GM18507 (cell line): ENCODE data around the gene ATG4D.

Experiments used
- DNase-seq: peaks from one replicate; pipeline ENCODE4 v3.0.0; 2011; ENCODE audit warnings: low read depth; ENCODE audit not compliant: insufficient read length; ENCODE audit errors: extremely low spot score
- FAIRE-seq: peaks from 2 replicates; lab custom pipeline; 2011; peaks lifted over from hg19 to GRCh38; lab: Jason Lieb, UNC

ATG4D gene

GRCh38 chr19:10543420-10544241 is at the start of gene ATG4D:
ATG4D (plus strand) TSS chr19:10543904; CDS start chr19:10544091, 187 bp downstream.
- DNase-seq (peak; percentile 95), FAIRE-seq (peak; percentile 26)

GRCh38 chr19:10497371-10497770 is 46.3 kb upstream of the ATG4D start:
- DNase-seq, result no peak
- no peak for FAIRE-seq

- DNase-seq (no peak), FAIRE-seq (no peak)
Measured at GRCh38 chr19:10499550-10500246, 44.0 kb upstream of the ATG4D start.

- no peak for DNase-seq
- no peak for FAIRE-seq
Measured at GRCh38 chr19:10500247-10500592, 43.5 kb upstream of the ATG4D start.

- peak; percentile 70 for FAIRE-seq
- DNase-seq, result no peak
Measured at GRCh38 chr19:10501971-10502523, 41.7 kb upstream of the ATG4D start.

- FAIRE-seq, result peak; percentile 72
Measured at GRCh38 chr19:10502524-10503001, 41.1 kb upstream of the ATG4D start.

GRCh38 chr19:10503002-10503789 is 40.5 kb upstream of the ATG4D start, which contains the start of gene KEAP1:
KEAP1 (minus strand) TSS chr19:10503356; CDS start chr19:10500033, 3,323 bp downstream.
- FAIRE-seq, result no peak
- no peak for DNase-seq

More at GRCh38 chr19:10502524-10503001, 41.1 kb upstream of the ATG4D start:
- peak; percentile 90 for DNase-seq

- FAIRE-seq, result peak; percentile 71
- no peak for DNase-seq
Measured at GRCh38 chr19:10505583-10506229, 38.0 kb upstream of the ATG4D start.

- FAIRE-seq, result no peak
Measured at GRCh38 chr19:10508036-10508435, 35.7 kb upstream of the ATG4D start.

GRCh38 chr19:10508707-10509106 is 35.0 kb upstream of the ATG4D start:
- FAIRE-seq (no peak), DNase-seq (no peak)

More at GRCh38 chr19:10508036-10508435, 35.7 kb upstream of the ATG4D start:
- DNase-seq, result no peak

GRCh38 chr19:10510301-10510802 is 33.4 kb upstream of the ATG4D start:
- DNase-seq (no peak), FAIRE-seq (no peak)

- FAIRE-seq, result no peak
- no peak for DNase-seq
Measured at GRCh38 chr19:10513223-10513622, 30.5 kb upstream of the ATG4D start.

- no peak for DNase-seq
- FAIRE-seq, result no peak
Measured at GRCh38 chr19:10514211-10515145, 29.2 kb upstream of the ATG4D start.

- FAIRE-seq, result no peak
Measured at GRCh38 chr19:10516064-10516385, 27.7 kb upstream of the ATG4D start.

GRCh38 chr19:10516671-10517286 is 26.9 kb upstream of the ATG4D start:
- DNase-seq (no peak), FAIRE-seq (no peak)

More at GRCh38 chr19:10516064-10516385, 27.7 kb upstream of the ATG4D start:
- DNase-seq, result no peak

GRCh38 chr19:10517361-10517759 is 26.3 kb upstream of the ATG4D start, which contains the start of gene S1PR5:
S1PR5 (minus strand) TSS chr19:10517447; CDS start chr19:10515011, 2,436 bp downstream.
- no peak for FAIRE-seq
- DNase-seq, result no peak

GRCh38 chr19:10517760-10518443 is 25.8 kb upstream of the ATG4D start:
- DNase-seq, result no peak
- no peak for FAIRE-seq
